Right ventricle myocardium superior (tissue), 1 donor: ENCODE results near the gene FBXL20. TPM values are rescaled to one million over a fixed set of nuclear protein-coding genes. Genes with fewer than 3 reads are reported as not detected.
"Not testable (repeated sequence)": the region's sequence is repeated elsewhere in the genome, so short reads cannot be mapped to it uniquely, and the experiment has no call there.

Experiments
- ATAC-seq: fragments of 200-7000 bp; cut with Tn5 transposase; one replicate; pipeline ENCODE4 v1.9.1; 2020; ENCODE audit warnings: mild to moderate bottlenecking; ENCODE audit not compliant: poor library complexity
- DNase-seq: peaks from one replicate; pipeline ENCODE4 v3.0.0-alpha.2; 2020
- intact Hi-C: fragments of 100-400 bp; cut with DNase I; formaldehyde crosslinking; loops from one replicate; pipeline ENCODE4 v1.11.2; 2022
- total RNA-seq: library from RNA; stranded (reverse); fragmentation: NEBNext Ultra II Directional; extraction: Animal tissue kit (Norgen Biotek cat#: 25700); gene quantifications from one replicate; pipeline ENCODE4 v1.2.1, GENCODE V29; 2021
- donor health status: DM: no; HTN: yes; CAD: no; lungs with severe emphysema.

Gene FBXL20
- total RNA-seq, 1 donor from 2014 or later = 12.1 TPM

- DNase-seq, ATAC-seq, intact Hi-C loops: not testable (repeated sequence)
These were observed 123.2 kb downstream of the FBXL20 start for GRCh38 chr17:39278246-39278645.

- intact Hi-C loops = no loop called here
- DNase-seq = no peak
- ATAC-seq = no peak
These were observed 124.3 kb downstream of the FBXL20 start for GRCh38 chr17:39277110-39277509.

GRCh38 chr17:39276113-39276512 is 125.3 kb downstream of the FBXL20 start:
- intact Hi-C loops = no loop called here
- no peak for ATAC-seq
- DNase-seq = no peak

GRCh38 chr17:39271546-39271945 is 129.9 kb downstream of the FBXL20 start:
- intact Hi-C loops = no loop called here
- ATAC-seq = no peak

GRCh38 chr17:39270923-39271322 is 130.5 kb downstream of the FBXL20 start:
- DNase-seq (no peak), ATAC-seq (no peak)
- intact Hi-C loops = no loop called here

More at GRCh38 chr17:39271546-39271945, 129.9 kb downstream of the FBXL20 start:
- DNase-seq = no peak

GRCh38 chr17:39264119-39264518 is 137.3 kb downstream of the FBXL20 start:
- peak; percentile 69 for DNase-seq
- intact Hi-C loops = no loop called here
- peak; percentile 92 for ATAC-seq

- no peak for ATAC-seq
- intact Hi-C loops = no loop called here
- DNase-seq = no peak
These were observed 140.1 kb downstream of the FBXL20 start for GRCh38 chr17:39261286-39261685.

- no peak for DNase-seq
- intact Hi-C loops = no loop called here
- ATAC-seq = no peak
These were observed 148.5 kb downstream of the FBXL20 start for GRCh38 chr17:39252788-39253460.

- intact Hi-C loops = no loop called here
- ATAC-seq (no peak), DNase-seq (no peak)
These were observed 149.4 kb downstream of the FBXL20 start for GRCh38 chr17:39251997-39252396.

- DNase-seq, intact Hi-C loops, ATAC-seq: not testable (repeated sequence)
These were observed 151.3 kb downstream of the FBXL20 start for GRCh38 chr17:39250076-39250475.

- DNase-seq (no peak), ATAC-seq (no peak)
- intact Hi-C loops = no loop called here
These were observed 155.2 kb downstream of the FBXL20 start for GRCh38 chr17:39246274-39246673.

- intact Hi-C loops = loop anchor here (5.0 kb wide), 1 partner anchor 38 kb away; no protein-coding TSS in a partner anchor
- ATAC-seq (peak; percentile 94), DNase-seq (peak; percentile 88)
These were observed 156.5 kb downstream of the FBXL20 start for GRCh38 chr17:39244600-39245570.

GRCh38 chr17:39244016-39244599 is 157.3 kb downstream of the FBXL20 start:
- ATAC-seq (peak; percentile 17), DNase-seq (no peak)
- intact Hi-C loops = loop anchor here (5.0 kb wide), 1 partner anchor 37 kb away; no protein-coding TSS in a partner anchor

GRCh38 chr17:39243155-39243554 is 158.3 kb downstream of the FBXL20 start:
- DNase-seq (no peak), ATAC-seq (no peak)
- intact Hi-C loops = loop anchor here (5.0 kb wide), 1 partner anchor 36 kb away; no protein-coding TSS in a partner anchor

- intact Hi-C loops = loop anchor here (5.0 kb wide), 1 partner anchor 33 kb away; no protein-coding TSS in a partner anchor
- ATAC-seq (no peak), DNase-seq (no peak)
These were observed 160.8 kb downstream of the FBXL20 start for GRCh38 chr17:39240631-39241030.

- intact Hi-C loops = loop anchor here (5.0 kb wide), 1 partner anchor 32 kb away; no protein-coding TSS in a partner anchor
- peak; percentile 42 for ATAC-seq
These were observed 161.6 kb downstream of the FBXL20 start for GRCh38 chr17:39239640-39240314.

GRCh38 chr17:39238311-39238972 is 163.0 kb downstream of the FBXL20 start:
- intact Hi-C loops = no loop called here
- ATAC-seq = peak; percentile 84
- DNase-seq = peak; percentile 80

More at GRCh38 chr17:39239640-39240314, 161.6 kb downstream of the FBXL20 start:
- DNase-seq = peak; percentile 47

GRCh38 chr17:39237586-39237985 is 163.8 kb downstream of the FBXL20 start:
- no peak for ATAC-seq
- no peak for DNase-seq
- intact Hi-C loops = no loop called here
